GM19328 (cell line): ENCODE results near the gene RBM11.
"Not testable (repeated sequence)": the region's sequence is repeated elsewhere in the genome, so short reads cannot be mapped to it uniquely, and the experiment has no call there.

Experiments
- ATAC-seq: cut with Tn5 transposase; IDR thresholded peaks from one replicate; pipeline ENCODE4 v1.9.1; 2021; ENCODE audit warnings: mild to moderate bottlenecking, moderate library complexity; ENCODE audit not compliant: unreplicated experiment

RBM11 gene, protein sequence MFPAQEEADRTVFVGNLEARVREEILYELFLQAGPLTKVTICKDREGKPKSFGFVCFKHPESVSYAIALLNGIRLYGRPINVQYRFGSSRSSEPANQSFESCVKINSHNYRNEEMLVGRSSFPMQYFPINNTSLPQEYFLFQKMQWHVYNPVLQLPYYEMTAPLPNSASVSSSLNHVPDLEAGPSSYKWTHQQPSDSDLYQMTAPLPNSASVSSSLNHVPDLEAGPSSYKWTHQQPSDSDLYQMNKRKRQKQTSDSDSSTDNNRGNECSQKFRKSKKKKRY

DNA sequence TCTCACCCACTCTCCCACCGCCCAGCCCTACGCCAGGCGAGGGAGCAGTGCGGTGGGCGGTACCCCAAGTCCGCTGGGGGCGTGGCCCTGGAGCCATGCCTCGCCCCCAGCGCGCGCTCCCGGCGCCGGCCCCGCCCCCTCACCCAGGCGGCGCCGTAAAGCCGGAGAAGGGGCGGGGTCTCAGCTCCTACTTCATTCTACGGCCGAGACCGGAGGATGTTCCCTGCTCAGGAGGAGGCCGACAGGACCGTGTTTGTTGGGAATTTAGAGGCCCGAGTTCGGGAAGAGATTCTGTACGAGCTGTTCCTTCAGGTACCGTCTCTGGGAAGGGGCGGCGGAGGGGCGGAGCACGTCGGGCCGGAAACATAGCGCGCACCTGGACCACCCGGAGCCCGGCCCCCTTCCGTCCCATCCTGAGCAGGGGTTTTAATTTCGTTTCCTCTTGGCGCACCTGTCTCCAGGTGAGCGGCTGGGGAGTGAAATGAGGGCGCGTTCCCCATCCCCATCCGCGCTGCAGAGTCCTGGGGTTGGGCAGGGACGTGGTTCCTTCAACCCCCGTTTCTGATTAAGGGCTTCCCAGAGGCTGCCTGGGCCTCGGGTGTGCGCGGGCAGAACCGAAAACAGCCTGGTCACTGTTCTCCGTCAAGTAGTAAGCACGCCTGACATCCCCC, at the start of gene RBM11:
TSS of gene RBM11 (plus strand) at position 187 of the 671 bp plus-strand sequence. CDS start at position 217, 30 bp downstream.
- ATAC-seq: peak; percentile 95

DNA sequence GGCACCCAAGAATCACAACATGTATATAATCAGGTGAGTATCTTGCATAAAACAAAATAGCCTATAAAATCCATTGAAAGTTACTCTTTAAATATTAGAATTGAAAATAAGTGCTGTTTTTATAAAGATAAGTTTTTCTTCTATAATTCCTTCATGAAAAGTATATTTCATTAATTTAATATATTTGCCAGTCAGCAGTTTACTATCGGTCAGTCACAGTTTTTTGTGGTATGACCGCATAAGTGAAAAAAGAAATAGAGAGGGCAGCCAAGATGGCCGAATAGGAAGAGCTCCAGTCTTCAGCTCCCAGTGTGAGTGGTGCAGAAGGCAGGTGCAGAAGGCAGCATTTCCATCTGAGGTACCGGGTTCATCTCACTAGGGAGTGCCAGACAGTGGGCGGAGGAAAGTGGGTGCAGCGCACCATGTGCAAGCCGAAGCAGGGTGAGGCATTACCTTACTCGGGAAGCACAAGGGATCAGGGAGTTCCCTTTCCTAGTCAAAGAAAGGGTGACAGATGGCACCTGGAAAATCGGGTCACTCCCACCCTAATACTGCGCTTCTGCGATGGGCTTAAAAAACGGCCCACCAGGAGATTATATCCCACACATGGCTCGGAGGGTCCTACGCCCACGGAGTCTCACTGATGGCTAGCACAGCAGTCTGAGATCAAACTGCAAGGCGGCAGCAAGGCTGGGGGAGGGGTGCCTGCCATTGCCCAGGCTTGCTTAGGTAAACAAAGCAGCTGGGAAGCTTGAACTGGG, 49.3 kb upstream of the RBM11 start:
- not testable (repeated sequence) for ATAC-seq

DNA sequence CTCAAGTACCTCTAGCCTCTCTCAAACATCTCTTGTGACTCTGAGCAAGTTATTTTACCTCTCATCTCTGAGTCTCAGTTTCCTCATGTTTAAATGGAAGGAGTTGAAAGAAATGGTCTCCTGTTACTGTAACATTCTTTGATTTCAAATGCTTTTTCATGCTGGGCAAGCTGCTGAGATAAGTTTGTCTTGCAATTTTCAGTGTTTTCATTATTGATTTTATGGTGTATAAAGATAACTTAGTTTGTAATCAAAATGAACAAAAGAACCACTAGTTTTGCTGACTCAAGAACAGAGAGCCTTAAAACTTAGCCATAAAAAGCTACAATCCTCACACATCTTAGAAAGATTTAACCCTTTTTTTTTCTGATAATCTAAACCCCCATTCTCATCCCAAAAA, 9.7 kb upstream of the RBM11 start:
- ATAC-seq: no peak

DNA sequence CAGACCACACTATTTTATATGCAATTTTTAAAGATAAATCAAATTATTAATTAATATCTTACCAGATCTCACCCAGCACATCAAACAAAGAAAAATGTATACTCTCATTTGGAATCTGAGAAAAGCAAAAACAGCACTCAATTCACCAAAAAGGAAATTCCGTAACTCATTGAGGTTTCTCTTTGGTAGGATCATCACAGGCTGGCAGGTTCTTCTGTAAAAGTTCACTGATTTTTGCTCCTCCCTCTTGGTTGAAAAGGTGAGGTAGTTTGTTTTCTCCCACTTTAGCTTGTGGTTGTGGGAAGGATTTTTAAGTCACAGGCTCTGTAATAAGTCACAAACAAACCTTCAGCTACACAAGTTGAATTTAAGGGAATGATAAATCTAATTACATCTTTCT, 5.2 kb upstream of the RBM11 start, which contains the start of gene LIPI:
TSS of gene LIPI (minus strand) at position 218 of the 400 bp plus-strand sequence. CDS start at position 108, 110 bp downstream.
- no peak for ATAC-seq

DNA sequence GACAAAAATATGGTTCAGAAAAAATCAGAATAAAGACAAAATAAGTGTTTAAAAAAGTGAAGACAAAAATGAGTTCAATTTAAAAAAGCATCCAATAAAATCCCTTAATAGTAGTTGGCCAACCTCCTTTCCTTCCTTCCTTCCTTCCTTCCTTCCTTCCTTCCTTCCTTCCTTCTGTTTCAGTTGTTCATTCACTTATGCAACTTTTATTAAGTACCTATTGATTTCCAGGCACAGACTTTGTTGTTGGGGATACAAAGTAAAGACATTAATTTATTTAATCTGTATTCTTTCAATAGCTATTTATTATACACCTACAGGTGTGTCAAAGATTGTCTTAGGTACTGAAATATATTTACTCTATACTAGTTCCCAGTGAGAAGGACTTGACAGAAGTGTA, 2.8 kb upstream of the RBM11 start:
- ATAC-seq: no peak

DNA sequence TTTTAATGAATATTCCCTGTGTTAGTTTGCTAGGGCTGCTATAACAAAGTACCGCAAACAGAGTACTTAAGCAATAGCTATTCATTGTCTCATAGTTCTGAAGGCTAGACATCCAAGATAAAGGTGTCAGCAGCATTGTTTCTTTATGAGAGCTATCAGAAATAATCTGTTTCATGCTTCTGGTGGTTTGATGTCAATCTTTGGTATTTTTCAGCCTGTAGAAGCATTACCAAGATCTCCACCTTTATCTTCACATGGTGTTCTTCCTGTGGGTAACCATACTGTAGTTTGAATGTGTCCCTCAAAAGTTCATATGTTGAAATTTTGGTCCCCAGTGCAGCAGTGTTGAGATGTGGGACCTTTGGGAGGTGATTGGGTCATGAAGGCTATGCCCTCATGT, 7.4 kb downstream of the RBM11 start:
- no peak for ATAC-seq

DNA sequence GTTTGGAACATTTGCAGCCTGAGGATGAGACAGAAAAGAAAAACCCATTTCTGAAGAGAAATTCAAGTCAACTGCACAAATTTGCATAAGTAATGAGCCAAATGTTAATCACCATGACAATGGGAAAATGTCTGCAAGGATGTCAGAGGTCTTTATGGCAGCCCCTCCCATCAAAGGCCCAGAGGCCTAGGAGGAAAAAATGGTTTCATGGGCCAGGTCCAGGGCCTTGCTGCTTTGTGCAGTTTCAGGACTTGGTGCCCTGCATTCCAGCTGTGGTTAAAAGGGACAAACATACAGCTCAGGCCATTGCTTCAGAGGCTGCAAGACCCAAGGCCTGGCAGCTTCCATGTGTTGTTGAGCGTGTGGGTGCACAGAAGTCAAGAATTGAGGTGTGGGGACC, 13.4 kb downstream of the RBM11 start:
- no peak for ATAC-seq

DNA sequence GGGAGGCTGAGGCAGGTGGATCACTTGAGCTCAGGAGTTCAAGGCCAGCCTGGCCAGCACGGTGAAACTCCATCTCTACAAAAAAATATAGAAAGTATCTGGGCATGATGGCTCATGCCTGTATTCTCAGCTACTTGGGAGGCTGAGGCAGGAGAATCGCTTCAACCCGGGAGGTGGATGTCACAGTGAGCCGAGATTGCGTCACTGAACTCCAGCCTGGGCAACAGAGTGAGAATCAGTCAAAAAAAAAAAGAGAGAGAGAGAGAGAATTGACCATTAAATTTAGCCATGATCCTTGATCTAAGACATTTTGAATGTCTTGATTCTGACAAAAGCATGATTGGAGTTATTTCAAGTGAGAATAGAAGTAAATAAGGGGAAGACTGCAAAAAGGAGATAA, 19.1 kb downstream of the RBM11 start:
- ATAC-seq: no peak

DNA sequence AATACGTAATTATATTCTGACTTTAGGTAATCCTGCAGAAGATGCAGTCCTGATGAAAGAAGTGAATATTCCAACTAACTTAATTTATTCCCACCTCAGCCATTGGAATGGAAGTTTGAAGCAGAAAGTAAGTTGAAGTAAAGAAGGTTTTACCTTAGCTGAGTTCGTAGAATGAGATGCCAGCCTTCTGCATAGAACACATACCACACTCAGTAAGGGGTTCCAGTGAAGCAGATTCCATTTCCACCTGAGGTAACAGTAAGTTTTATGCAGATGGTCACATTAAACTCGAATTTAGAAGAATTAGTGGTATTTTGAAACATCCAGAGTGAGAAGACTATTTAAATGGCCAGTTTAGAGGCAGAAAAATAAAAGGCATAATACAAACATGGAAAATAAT, 20.2 kb downstream of the RBM11 start:
- ATAC-seq: no peak

DNA sequence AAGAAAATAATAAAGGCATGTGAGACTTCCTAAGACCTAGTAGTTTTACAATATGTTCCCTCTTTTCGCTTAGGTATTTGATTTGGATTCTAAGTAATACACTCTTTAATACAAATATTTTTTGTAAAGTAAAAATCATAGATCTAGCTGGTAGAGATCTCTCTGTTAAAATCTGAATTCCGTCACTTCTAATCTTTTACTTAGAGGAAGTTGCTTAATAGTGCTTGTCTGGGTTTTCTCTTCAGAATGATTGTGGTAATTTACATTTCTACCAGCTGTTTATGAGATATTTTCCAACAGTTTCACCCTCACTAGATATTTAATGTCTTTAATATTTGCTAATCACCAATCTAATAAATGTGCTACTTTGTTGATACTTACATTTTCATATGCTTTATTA, 23.3 kb downstream of the RBM11 start:
- no peak for ATAC-seq

DNA sequence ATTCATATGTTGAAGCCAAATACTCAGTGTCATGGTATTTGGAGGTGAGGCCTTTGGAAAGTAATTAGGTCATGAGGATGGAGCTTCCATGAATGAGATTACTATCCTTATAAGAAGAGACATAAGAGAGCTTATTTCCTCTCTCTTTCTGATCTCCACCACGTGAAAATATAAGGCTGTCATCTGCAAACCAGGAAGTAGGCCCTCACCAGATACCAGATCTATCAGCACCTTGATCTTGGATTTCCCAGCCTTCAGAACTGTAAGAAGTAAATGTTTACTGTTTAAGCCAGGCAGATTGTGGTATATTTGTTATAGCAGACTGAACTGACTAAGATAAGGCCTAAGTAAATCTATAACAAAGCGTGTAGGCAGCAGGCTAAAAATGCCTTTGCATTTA, 25.3 kb downstream of the RBM11 start:
- no peak for ATAC-seq

DNA sequence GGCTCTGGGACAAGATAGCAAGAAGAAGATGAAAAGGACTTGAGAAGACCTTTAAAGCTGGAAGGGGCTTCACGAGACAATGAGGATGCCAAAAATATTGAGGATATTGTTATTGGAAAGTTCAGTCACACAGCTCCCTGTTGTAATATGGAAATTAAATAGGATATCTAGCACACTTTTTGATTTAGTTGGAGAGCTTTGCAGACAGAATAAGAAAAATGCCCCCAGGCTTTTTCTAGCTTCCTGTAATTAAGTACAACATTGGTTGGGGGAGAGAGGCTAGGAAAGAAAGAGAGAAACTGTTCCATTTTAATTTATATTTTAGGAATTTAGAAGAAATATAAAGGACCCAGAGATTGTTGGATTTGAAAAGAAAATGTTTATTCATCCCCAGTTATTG, 27.5 kb downstream of the RBM11 start:
- no peak for ATAC-seq

DNA sequence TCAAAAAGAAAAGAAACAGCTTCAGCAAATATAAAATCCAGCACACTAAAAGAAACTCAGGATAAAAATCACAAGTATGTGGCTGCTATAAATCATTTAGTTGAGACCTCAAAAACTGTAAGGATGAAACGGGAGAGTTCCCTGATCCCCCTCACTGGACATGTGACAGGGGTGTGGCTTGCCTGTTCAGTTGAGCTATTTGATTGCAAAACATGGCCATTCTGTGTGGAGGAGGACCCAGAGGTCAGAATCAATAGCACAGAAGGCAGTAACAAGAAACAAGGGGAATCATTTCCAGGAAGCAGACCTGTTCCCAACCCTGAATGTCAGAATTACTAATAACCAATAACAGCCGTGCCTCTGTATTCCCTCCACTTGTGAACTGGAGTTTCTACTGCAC, 27.9 kb downstream of the RBM11 start:
- no peak for ATAC-seq

DNA sequence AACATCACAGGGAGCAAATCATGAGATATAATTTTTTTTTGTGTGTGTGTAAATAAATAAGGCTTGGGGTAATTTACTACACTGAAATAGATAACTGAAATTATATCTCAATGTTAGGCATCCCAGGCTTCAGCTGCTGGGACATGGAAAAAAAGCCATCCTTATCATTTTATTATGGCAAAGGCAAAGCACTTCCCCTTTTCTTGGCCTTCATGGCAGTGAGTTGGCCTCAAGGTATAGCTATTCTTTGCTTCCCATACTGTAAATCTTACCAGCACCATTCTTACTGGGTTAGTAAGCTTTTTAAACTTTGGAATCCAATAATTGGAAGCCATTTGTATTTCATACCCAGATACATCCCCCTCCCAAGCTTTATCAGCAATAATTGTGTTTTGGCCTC, 29.0 kb downstream of the RBM11 start:
- no peak for ATAC-seq

DNA sequence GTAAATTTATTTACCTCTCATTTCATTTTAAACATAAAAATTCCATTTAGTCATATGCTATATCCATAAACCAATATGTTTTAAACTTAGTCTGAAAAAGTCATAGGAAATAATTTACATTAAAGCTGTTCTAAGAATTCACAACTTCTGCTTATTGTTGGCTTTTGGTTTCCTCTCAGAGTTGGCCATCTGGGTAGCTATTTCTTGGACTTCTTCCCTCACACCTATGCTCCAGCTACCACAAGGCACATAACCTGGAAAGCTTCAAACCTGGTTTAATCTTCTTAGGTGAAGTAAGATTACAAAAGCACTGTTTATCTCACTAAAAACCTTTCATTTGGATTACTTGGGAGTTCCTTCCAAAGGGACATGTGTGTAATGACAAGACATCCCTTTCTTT, 29.8 kb downstream of the RBM11 start:
- ATAC-seq: no peak

DNA sequence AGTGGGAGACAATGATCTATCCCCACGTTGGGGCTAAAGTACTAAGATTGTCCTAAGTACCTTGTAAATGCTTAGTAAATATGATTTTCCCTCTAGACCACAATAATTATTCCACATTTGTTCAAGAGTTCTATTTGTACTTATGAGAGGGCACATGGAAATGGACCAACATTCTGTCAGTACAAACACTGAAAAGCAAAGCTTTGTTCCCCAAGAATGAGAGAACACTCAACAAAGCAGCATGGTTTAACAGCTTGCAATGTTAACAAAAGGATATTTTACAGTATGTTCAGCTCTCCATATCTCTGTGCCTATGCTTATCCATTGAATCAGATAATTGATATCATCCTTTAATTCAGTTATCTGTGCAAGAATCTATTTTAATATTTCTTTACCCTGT, 35.4 kb downstream of the RBM11 start:
- no peak for ATAC-seq

DNA sequence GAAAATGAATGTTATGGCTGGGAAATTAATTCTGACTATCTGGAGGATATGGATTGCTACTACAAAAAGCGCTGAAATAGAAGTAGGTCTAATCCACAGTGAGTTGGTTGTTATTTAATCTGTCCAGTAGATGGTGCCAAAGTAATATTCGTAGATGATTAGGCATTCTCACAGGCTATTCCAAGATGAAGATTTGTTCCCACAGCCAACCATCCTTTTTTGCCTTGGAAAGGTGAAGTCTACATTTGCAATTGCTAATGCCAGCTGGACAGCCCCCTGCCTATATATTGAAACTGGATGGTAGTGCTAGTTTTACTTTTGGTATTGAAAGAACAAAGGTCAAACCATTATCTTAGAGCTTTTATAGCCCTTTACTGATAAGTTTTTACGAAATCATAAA, 43.8 kb downstream of the RBM11 start:
- ATAC-seq: no peak

DNA sequence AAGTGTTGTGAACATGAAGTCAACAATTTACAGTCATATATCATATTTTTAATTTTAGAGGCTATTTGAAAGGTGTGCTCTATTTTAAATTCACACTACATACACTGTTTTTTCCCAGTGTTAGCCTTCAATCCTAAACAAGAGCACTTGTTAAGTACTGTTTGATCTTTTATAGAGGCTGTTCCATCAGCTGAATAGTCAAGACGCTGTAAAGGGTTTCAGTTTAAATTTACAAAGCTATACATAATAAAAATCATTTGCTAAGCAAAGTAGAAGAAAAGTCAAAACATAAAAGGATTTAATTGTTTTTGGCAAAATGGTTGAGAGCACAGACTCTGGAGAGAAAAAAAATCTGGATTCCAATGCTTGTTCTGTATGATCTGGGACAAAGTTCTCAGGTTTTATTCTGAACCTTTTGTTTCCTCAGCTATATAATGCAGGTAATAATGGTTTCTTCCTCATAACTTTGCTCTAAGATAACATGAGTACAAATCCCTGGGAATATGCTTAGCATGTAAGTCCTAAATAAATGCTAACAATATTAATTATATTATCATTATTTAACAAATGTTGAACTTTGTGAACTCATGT, 44.3 kb downstream of the RBM11 start:
- no peak for ATAC-seq

DNA sequence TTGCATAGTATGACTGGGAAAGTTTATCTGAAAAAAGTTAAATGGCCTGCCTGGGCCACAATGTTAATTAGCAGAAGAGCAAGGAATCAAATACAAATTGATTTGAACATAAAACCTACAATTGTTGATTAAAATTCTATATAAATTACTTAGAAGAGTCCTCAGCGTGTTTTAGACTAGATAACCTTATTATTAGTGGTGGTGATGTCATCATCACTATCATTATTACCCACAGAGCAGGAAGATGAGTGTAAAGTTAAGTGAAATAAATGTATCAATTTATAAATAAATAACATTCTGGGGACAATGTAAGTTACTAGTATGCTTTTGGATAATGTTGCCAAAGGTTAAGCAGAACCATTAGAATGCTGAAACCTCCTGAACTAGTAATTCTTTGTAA, 46.1 kb downstream of the RBM11 start:
- no peak for ATAC-seq

DNA sequence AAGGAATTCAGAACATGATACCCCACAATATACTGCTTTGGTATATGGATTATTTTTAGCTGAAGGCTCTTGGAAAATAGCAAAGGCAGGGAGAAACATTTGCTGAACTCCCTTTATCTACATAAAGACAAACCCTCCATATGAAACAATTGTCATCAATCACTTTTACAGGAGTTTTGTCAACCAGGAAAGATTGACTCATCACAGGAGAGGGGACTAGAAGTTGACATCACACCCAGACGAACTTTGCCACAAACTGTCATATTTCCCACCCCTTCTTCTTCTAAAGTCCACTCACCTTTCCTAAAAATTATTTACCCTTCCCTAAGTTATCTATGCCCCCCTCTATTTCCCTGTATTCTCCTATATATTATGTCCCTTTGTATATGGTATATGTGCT, 47.9 kb downstream of the RBM11 start:
- ATAC-seq: no peak

DNA sequence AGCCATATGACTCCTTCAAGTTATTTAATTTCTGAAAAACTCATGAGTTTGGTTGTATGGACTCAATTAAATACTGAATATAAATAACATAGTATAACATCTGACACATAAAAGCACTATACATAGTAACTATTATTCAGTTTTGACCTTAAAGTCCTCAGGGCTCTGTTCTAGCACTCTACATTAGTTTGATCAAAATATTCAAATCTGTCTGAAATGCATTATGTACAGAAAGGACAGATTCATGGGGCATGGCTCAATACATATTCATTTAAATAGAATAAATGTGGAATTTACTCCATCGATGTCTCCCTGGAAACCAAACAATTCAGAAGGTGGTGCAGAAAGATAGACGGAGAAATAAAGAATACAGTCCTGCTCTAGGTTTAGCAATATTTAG, 49.1 kb downstream of the RBM11 start:
- no peak for ATAC-seq

DNA sequence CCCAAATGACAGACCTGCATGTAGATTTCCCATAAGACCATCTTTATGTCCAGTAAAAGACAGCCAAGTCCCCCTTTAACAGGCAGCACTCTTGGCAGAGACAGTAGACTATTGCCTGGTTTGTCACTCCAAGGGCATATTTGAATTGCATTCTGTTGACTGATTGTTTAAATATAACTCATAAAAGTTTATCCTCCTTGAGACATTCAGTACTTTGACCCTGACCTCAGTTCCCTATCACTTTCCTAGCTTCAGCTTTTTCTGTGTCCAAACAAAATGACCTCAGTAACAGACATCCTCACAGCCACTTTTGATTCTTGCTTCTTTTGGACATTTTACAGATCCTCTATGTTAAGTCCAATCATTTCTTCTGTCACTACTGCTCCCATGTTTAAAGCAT, 51.1 kb downstream of the RBM11 start:
- no peak for ATAC-seq
